ENCODE data around the gene STXBP2.

Gene STXBP2

GRCh38 chr19:7657131-7657751 lies 20.3 kb downstream of the STXBP2 start:
- DNase-seq, result peak; percentile 94

- DNase-seq, result no peak
Measured at GRCh38 chr19:7658219-7658686, 21.3 kb downstream of the STXBP2 start.

- DNase-seq, result no peak
Measured at GRCh38 chr19:7661744-7662538, 25.0 kb downstream of the STXBP2 start.

GRCh38 chr19:7662657-7663056 lies 25.7 kb downstream of the STXBP2 start:
- DNase-seq, result no peak

- no peak for DNase-seq
Measured at GRCh38 chr19:7663706-7664105, 26.8 kb downstream of the STXBP2 start.

- DNase-seq, result no peak
Measured at GRCh38 chr19:7665076-7665475, 28.2 kb downstream of the STXBP2 start.

- DNase-seq, result peak; percentile 7
Measured at GRCh38 chr19:7668842-7669241, 31.9 kb downstream of the STXBP2 start, which contains the start of gene RETN. RETN (plus strand) TSS chr19:7669049; CDS start chr19:7669327, 278 bp downstream.

GRCh38 chr19:7669641-7670040 lies 32.7 kb downstream of the STXBP2 start:
- DNase-seq, result no peak

- no peak for DNase-seq
Measured at GRCh38 chr19:7670150-7670783, 33.4 kb downstream of the STXBP2 start.

GRCh38 chr19:7670790-7671189 lies 33.9 kb downstream of the STXBP2 start:
- DNase-seq, result no peak

- DNase-seq, result no peak
Measured at GRCh38 chr19:7672522-7672921, 35.6 kb downstream of the STXBP2 start.

- peak; percentile 99 for DNase-seq
Measured at GRCh38 chr19:7674010-7675005, 37.4 kb downstream of the STXBP2 start.

GRCh38 chr19:7676376-7676775 lies 39.5 kb downstream of the STXBP2 start:
- peak; percentile 96 for DNase-seq

GRCh38 chr19:7676854-7677253 lies 39.9 kb downstream of the STXBP2 start, which contains the start of gene MCEMP1:
MCEMP1 (plus strand) TSS chr19:7677090; CDS start chr19:7677121, 31 bp downstream.
- DNase-seq, result peak; percentile 64

- DNase-seq, result peak; percentile 4
Measured at GRCh38 chr19:7677669-7678311, 40.9 kb downstream of the STXBP2 start.

GRCh38 chr19:7678971-7679751 lies 42.3 kb downstream of the STXBP2 start:
- DNase-seq, result no peak

GRCh38 chr19:7679771-7680605 lies 43.1 kb downstream of the STXBP2 start:
- no peak for DNase-seq

- DNase-seq, result peak; percentile 42
Measured at GRCh38 chr19:7680606-7681339, 43.9 kb downstream of the STXBP2 start, which contains the start of gene TRAPPC5. TRAPPC5 (plus strand) TSS chr19:7680833; CDS start chr19:7682254, 1,421 bp downstream.

All from GF-D8 (cell line).